Amygdala (tissue), 56 donors: ENCODE measurements around the gene MINDY2.
"Not testable (repeated sequence)": the region's sequence is repeated elsewhere in the genome, so short reads cannot be mapped to it uniquely, and the experiment has no call there.

Source experiments
- DNase-seq, 56 donors: peaks; one replicate each; lab custom pipeline; 2025; lab: John Stamatoyannopoulos, UW

Gene MINDY2

GRCh38 chr15:58876306-58877106, 105.4 kb downstream of the MINDY2 start:
- no peak for DNase-seq

GRCh38 chr15:58877999-58878825, 107.1 kb downstream of the MINDY2 start:
- no peak for DNase-seq

- DNase-seq: no peak
Observed at GRCh38 chr15:58880320-58880719, 109.2 kb downstream of the MINDY2 start.

- DNase-seq: no peak
Observed at GRCh38 chr15:58882243-58882642, 111.1 kb downstream of the MINDY2 start.

- not testable (repeated sequence) for DNase-seq
Observed at GRCh38 chr15:58883926-58884325, 112.8 kb downstream of the MINDY2 start.

- no peak for DNase-seq
Observed at GRCh38 chr15:58886921-58887320, 115.8 kb downstream of the MINDY2 start.

- DNase-seq: no peak
Observed at GRCh38 chr15:58889363-58889762, 118.3 kb downstream of the MINDY2 start.

GRCh38 chr15:58898150-58898680, 127.1 kb downstream of the MINDY2 start:
- DNase-seq: no peak

GRCh38 chr15:58900631-58901030, 129.5 kb downstream of the MINDY2 start:
- DNase-seq: no peak

- DNase-seq: no peak
Observed at GRCh38 chr15:58908550-58909309, 137.6 kb downstream of the MINDY2 start.

- DNase-seq: no peak
Observed at GRCh38 chr15:58909616-58910015, 138.5 kb downstream of the MINDY2 start.

GRCh38 chr15:58910456-58910855, 139.4 kb downstream of the MINDY2 start:
- DNase-seq: no peak
